HepG2 (cell line): ENCODE results near the gene NTMT1. TPM values are rescaled to one million over a fixed set of nuclear protein-coding genes. Genes with fewer than 3 reads are reported as not detected.

Experiments used
- CENPX ChIP-seq: sonication (generic); formaldehyde crosslinking; IDR thresholded peaks from 2 replicates; pipeline ENCODE4 v1.9.0; 2021; ENCODE audit warnings: mild to moderate bottlenecking, missing genetic modification reagents, moderate library complexity
- FOXC1 ChIP-seq: sonication (generic); formaldehyde crosslinking; IDR thresholded peaks from 2 replicates; pipeline ENCODE4 v1.8.0; 2022; ENCODE audit warnings: mild to moderate bottlenecking, missing genetic modification reagents, borderline replicate concordance
- HNRNPL ChIP-seq: fragments of 200-400 bp; formaldehyde crosslinking; IDR thresholded peaks from 2 replicates; pipeline ENCODE4 v1.6.1; 2017; ENCODE audit warnings: mild to moderate bottlenecking, low read depth, low read length
- MIXL1 ChIP-seq: IDR thresholded peaks from 2 replicates; pipeline ENCODE4 v1.6.1; 2016
- RELA ChIP-seq: sonication (generic); formaldehyde crosslinking; IDR thresholded peaks from 2 replicates; pipeline ENCODE4 v1.4.0; 2020; ENCODE audit warnings: missing genetic modification reagents
- SIX1 ChIP-seq: sonication (generic); formaldehyde crosslinking; IDR thresholded peaks from 2 replicates; pipeline ENCODE4 v1.4.0; 2020; ENCODE audit warnings: missing genetic modification reagents, borderline replicate concordance
- ZNF225 ChIP-seq: sonication (generic); formaldehyde crosslinking; IDR thresholded peaks from 2 replicates; pipeline ENCODE4 v1.4.0; 2020; ENCODE audit warnings: mild to moderate bottlenecking, missing genetic modification reagents
- ZNF335 ChIP-seq: sonication (generic); formaldehyde crosslinking; IDR thresholded peaks from 2 replicates; pipeline ENCODE4 v1.4.0; 2020; ENCODE audit warnings: missing genetic modification reagents
- ZNF44 ChIP-seq: sonication (generic); formaldehyde crosslinking; IDR thresholded peaks from 2 replicates; pipeline ENCODE4 v1.5.1; 2020; ENCODE audit warnings: mild to moderate bottlenecking, missing genetic modification reagents
- ZNF782 ChIP-seq: sonication (generic); formaldehyde crosslinking; IDR thresholded peaks from 2 replicates; pipeline ENCODE4 v1.4.0; 2020; ENCODE audit warnings: missing genetic modification reagents, mild to moderate bottlenecking, borderline replicate concordance
- polyA plus RNA-seq, 8 experiments: library from polyadenylated mRNA; depleted of rRNA in 3 of 8; stranded (reverse) in 7 of 8; unstranded in 1 of 8; fragments of >200 nt; fragmentation: Illumina TruSeq in 4 of 8; extraction: Trizol in 4 of 8; gene quantifications; 2 replicates each; pipeline versions ENCODE4 v1.2.1 to v1.2.3, GENCODE V29; 2011 to 2016; ENCODE audit warnings: low read depth in 4 of 8, missing spikeins in 1 of 8, mixed read lengths in 1 of 8; ENCODE audit not compliant: insufficient read depth in 1 of 8
- total RNA-seq, 5 experiments: library from RNA; depleted of rRNA; stranded (reverse); fragments of >200 nt; fragmentation: Illumina TruSeq; extraction: Trizol; gene quantifications; 2 replicates each; pipeline ENCODE4 v1.2.3, GENCODE V29; 2016; ENCODE audit warnings: low read depth in 1 of 5
- TF ChIP-seq, protein P1 (sequence below): sonication (generic); formaldehyde crosslinking; IDR thresholded peaks from 2 replicates; pipeline ENCODE4 v1.4.0; 2020; ENCODE audit warnings: low read depth, mild to moderate bottlenecking, missing genetic modification reagents
- TF ChIP-seq, protein P2 (sequence below), 2 experiments: sonication (generic) in 1 of 2; formaldehyde crosslinking in 1 of 2; IDR thresholded peaks; 2 replicates each; pipeline versions ENCODE4 v1.4.0 to v1.6.1; 2016 to 2020; ENCODE audit warnings: borderline replicate concordance in 1 of 2, low read depth in 1 of 2, mild to moderate bottlenecking in 1 of 2, missing genetic modification reagents in 1 of 2
- TF ChIP-seq, protein P3 (sequence below): sonication (generic); formaldehyde crosslinking; IDR thresholded peaks from 2 replicates; pipeline ENCODE4 v1.8.0; 2022; ENCODE audit warnings: missing genetic modification reagents, mild to moderate bottlenecking, inconsistent platforms, borderline replicate concordance
- TF ChIP-seq, protein P4 (sequence below): sonication (generic); formaldehyde crosslinking; IDR thresholded peaks from 2 replicates; pipeline ENCODE4 v1.4.0; 2020; ENCODE audit warnings: missing genetic modification reagents
- TF ChIP-seq, protein P5 (sequence below): sonication (generic); formaldehyde crosslinking; IDR thresholded peaks from 2 replicates; pipeline ENCODE4 v1.4.0; 2020; ENCODE audit warnings: missing genetic modification reagents

The NTMT1 gene
- total and polyA plus RNA-seq, 2 of the 13 experiments (the other 11 are each of a cell fraction or from before 2014, with no cell fraction given): 49.1 to 53.8 TPM

DNA sequence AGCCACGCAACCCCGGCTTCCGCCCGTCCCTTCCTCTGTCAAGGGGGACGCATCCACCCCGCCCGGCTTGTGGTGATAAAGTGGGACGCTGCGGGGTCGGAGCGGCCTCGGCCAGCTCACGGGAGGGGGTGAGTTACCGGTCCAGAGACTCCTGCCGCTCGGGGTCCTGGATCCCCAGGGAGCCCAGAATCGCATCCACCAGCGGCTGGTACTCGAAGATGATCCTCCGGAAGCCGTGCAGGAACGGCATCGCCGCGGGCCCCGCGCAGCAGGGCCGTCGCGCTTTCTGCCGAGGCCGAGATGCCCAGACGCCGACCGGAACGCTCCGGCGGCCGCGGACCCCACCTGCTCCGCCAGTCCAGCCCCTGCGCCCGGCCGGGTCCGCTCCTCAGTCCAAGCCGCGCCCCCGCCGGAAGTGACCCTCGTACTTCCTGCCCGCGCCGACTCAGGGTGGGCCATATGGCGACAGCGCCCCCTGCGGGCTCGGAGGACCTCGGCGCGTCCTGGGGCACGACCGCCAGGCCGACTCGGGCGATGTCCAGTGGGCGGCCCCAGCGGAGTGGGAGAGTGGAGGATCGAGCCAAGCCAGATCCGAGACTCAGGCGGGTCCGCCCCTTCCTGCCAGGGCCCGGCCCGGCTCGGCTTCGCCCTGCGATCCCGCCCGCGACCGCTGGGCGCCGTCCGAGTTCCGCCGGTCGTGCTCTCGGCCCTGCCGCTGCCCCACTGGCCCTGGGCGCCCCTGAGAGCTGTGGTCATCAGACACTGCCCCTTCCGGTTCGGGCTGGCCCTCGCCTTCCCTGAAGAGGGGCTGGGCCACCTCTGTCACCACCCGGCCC lies 16.0 kb downstream of the NTMT1 start, which contains the start of gene ASB6 (continued):
- TF ChIP-seq, protein P1, sequence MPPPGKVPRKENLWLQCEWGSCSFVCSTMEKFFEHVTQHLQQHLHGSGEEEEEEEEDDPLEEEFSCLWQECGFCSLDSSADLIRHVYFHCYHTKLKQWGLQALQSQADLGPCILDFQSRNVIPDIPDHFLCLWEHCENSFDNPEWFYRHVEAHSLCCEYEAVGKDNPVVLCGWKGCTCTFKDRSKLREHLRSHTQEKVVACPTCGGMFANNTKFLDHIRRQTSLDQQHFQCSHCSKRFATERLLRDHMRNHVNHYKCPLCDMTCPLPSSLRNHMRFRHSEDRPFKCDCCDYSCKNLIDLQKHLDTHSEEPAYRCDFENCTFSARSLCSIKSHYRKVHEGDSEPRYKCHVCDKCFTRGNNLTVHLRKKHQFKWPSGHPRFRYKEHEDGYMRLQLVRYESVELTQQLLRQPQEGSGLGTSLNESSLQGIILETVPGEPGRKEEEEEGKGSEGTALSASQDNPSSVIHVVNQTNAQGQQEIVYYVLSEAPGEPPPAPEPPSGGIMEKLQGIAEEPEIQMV (CRISPR knock-in tag): peak; percentile 99
- TF ChIP-seq ZNF782 (no peak; the same call in 1 of the 2 replicates), MIXL1 (CRISPR knock-in tag) (peak; percentile 83; the same call in 1 of the 2 replicates), HNRNPL (no peak), ZNF225 (CRISPR knock-in tag) (no peak), ZNF335 (CRISPR knock-in tag) (0 out of 2 replicates have a peak, but pooled peaks have one; percentile 55), SIX1 (CRISPR knock-in tag) (no peak), RELA (CRISPR knock-in tag) (peak; percentile 92), ZNF44 (CRISPR knock-in tag) (peak; percentile 47; the same call in 1 of the 2 replicates), FOXC1 (peak; percentile 23; the same call in 1 of the 2 replicates), CENPX (CRISPR knock-in tag) (no peak)
- TF ChIP-seq, protein P2, sequence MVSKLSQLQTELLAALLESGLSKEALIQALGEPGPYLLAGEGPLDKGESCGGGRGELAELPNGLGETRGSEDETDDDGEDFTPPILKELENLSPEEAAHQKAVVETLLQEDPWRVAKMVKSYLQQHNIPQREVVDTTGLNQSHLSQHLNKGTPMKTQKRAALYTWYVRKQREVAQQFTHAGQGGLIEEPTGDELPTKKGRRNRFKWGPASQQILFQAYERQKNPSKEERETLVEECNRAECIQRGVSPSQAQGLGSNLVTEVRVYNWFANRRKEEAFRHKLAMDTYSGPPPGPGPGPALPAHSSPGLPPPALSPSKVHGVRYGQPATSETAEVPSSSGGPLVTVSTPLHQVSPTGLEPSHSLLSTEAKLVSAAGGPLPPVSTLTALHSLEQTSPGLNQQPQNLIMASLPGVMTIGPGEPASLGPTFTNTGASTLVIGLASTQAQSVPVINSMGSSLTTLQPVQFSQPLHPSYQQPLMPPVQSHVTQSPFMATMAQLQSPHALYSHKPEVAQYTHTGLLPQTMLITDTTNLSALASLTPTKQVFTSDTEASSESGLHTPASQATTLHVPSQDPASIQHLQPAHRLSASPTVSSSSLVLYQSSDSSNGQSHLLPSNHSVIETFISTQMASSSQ (IDR thresholded peaks at IDR 0.05; ENCODE audit: low read depth): no peak
- TF ChIP-seq, protein P2 (CRISPR knock-in tag; IDR thresholded peaks at IDR 0.05; ENCODE audit: borderline replicate concordance): peak; percentile 74; the same call in 1 of the 2 replicates
- TF ChIP-seq, protein P3, sequence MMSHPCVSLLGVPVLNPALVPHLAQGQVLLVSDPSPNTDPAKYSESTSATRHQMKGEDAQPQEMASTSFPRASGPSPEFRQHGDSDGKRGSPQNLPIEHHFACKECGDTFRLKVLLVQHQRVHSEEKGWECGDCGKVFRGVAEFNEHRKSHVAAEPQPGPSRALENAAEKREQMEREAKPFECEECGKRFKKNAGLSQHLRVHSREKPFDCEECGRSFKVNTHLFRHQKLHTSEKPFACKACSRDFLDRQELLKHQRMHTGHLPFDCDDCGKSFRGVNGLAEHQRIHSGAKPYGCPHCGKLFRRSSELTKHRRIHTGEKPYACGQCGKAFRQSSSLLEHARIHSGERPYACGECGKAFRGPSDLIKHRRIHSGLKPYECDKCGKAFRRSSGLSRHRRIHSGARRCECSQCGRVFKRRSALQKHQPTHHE: peak; percentile 85; the same call in 1 of the 2 replicates
- TF ChIP-seq, protein P4, sequence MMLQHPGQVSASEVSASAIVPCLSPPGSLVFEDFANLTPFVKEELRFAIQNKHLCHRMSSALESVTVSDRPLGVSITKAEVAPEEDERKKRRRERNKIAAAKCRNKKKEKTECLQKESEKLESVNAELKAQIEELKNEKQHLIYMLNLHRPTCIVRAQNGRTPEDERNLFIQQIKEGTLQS (CRISPR knock-in tag): peak; percentile 17; the same call in 1 of the 2 replicates
- TF ChIP-seq, protein P5, sequence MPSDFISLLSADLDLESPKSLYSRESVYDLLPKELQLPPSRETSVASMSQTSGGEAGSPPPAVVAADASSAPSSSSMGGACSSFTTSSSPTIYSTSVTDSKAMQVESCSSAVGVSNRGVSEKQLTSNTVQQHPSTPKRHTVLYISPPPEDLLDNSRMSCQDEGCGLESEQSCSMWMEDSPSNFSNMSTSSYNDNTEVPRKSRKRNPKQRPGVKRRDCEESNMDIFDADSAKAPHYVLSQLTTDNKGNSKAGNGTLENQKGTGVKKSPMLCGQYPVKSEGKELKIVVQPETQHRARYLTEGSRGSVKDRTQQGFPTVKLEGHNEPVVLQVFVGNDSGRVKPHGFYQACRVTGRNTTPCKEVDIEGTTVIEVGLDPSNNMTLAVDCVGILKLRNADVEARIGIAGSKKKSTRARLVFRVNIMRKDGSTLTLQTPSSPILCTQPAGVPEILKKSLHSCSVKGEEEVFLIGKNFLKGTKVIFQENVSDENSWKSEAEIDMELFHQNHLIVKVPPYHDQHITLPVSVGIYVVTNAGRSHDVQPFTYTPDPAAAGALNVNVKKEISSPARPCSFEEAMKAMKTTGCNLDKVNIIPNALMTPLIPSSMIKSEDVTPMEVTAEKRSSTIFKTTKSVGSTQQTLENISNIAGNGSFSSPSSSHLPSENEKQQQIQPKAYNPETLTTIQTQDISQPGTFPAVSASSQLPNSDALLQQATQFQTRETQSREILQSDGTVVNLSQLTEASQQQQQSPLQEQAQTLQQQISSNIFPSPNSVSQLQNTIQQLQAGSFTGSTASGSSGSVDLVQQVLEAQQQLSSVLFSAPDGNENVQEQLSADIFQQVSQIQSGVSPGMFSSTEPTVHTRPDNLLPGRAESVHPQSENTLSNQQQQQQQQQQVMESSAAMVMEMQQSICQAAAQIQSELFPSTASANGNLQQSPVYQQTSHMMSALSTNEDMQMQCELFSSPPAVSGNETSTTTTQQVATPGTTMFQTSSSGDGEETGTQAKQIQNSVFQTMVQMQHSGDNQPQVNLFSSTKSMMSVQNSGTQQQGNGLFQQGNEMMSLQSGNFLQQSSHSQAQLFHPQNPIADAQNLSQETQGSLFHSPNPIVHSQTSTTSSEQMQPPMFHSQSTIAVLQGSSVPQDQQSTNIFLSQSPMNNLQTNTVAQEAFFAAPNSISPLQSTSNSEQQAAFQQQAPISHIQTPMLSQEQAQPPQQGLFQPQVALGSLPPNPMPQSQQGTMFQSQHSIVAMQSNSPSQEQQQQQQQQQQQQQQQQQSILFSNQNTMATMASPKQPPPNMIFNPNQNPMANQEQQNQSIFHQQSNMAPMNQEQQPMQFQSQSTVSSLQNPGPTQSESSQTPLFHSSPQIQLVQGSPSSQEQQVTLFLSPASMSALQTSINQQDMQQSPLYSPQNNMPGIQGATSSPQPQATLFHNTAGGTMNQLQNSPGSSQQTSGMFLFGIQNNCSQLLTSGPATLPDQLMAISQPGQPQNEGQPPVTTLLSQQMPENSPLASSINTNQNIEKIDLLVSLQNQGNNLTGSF: no peak; the same call in 1 of the 2 replicates
